ENCODE measurements around the gene PTPRD. TPM values are rescaled to one million over a fixed set of nuclear protein-coding genes. Genes with fewer than 3 reads are reported as not detected.

PTPRD gene
- total RNA-seq, 2 experiments from 2014 or later, result 0.03 TPM; not detected in 1

DNA sequence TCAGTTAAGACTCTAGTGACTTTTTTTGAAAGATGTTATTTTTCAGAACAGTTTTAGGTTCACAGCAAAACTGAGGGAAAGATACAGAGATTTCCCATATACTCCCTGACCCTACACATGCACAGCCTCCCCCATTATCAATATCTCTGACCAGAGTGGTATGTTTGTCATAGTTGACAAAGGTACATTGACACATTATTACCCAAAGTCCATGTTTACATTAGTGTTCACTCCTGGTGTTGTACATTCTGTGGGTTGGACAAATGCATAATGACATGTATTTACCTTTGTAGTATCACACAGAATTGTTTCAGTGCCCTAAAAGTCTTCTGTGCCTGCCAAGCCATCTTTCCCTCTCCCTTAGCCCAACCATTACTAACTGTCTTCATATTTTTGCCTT is 2342.6 kb downstream of the PTPRD start:
- CTCF ChIA-PET (ENCODE audit: unreplicated experiment), result no interaction called here
- no TSS peak for BruUV-seq (replicated peaks)

DNA sequence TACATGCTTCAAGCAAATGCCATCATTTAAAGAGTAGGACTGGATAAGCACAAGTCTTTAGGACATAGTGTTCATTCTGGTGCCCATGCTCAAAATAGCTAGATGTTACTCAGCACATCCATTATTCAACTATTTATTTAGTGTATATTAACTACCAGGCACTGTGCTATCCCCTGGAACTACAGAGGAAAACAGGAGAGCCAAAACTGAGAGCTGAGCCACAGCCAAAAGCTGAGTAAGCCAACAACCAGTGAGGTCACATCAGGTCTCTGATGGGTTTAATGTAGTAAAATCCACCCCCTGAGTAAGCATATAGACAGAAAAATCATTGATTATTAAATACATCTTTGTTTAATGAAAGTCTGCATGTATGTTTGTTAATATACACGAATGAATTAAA is 2343.9 kb downstream of the PTPRD start:
- ChIA-PET POLR2A (no interaction called here), CTCF (ENCODE audit: unreplicated experiment) (no interaction called here)
- no peaks in the 10 kb centered on the region for H3K4me1 ChIP-seq (ENCODE audit: insufficient read depth, low read length, poor library complexity, severe bottlenecking)
- no peak overlapping the region for H3K4me2 ChIP-seq (ENCODE audit: low read length)
- H3K36me3 ChIP-seq (ENCODE audit: insufficient read depth, low read length), result no peaks in the 10 kb centered on the region
- no peak overlapping the region for H2AFZ ChIP-seq (ENCODE audit: low read length)
- H3K9me2 ChIP-seq (ENCODE audit: insufficient read depth, low read length), result no peaks in the 10 kb centered on the region
- H3K27ac ChIP-seq (ENCODE audit: low read depth, low read length, poor library complexity, severe bottlenecking), result no peak overlapping the region
- no peaks in the 10 kb centered on the region for H3K9me3 ChIP-seq (ENCODE audit: low read length)
- no peaks in the 10 kb centered on the region for H3K79me2 ChIP-seq (ENCODE audit: insufficient read depth, low read depth, low read length)
- TF ChIP-seq EZH2phosphoT487 (IDR thresholded peaks at IDR 0.05; ENCODE audit: borderline replicate concordance, low read depth, low read length), result no peak
- TF ChIP-seq, protein P1, sequence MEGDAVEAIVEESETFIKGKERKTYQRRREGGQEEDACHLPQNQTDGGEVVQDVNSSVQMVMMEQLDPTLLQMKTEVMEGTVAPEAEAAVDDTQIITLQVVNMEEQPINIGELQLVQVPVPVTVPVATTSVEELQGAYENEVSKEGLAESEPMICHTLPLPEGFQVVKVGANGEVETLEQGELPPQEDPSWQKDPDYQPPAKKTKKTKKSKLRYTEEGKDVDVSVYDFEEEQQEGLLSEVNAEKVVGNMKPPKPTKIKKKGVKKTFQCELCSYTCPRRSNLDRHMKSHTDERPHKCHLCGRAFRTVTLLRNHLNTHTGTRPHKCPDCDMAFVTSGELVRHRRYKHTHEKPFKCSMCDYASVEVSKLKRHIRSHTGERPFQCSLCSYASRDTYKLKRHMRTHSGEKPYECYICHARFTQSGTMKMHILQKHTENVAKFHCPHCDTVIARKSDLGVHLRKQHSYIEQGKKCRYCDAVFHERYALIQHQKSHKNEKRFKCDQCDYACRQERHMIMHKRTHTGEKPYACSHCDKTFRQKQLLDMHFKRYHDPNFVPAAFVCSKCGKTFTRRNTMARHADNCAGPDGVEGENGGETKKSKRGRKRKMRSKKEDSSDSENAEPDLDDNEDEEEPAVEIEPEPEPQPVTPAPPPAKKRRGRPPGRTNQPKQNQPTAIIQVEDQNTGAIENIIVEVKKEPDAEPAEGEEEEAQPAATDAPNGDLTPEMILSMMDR (conservative IDR thresholded peaks at IDR 0.05; ENCODE audit: low read length), result no peak
- intact Hi-C loops (cut with micrococcal nuclease; ENCODE audit: unreplicated experiment), result no loop called here
- BruUV-seq (replicated peaks), result no TSS peak
- no peak for DNase-seq (ENCODE audit: low spot score)
- H3K4me3 ChIP-seq (ENCODE audit: low read depth, low read length, poor library complexity, severe bottlenecking), result no peak overlapping the region
- no peaks in the 10 kb centered on the region for H4K20me1 ChIP-seq (ENCODE audit: insufficient read depth, low read length)

More for the DNA sequence above, 2342.6 kb downstream of the PTPRD start:
- TF ChIP-seq EZH2phosphoT487 (IDR thresholded peaks at IDR 0.05; ENCODE audit: borderline replicate concordance, low read depth, low read length), result no peak
- TF ChIP-seq, protein P1 (conservative IDR thresholded peaks at IDR 0.05; ENCODE audit: low read length), result no peak
- DNase-seq (ENCODE audit: low spot score), result no peak
- no peaks in the 10 kb centered on the region for H3K9me2 ChIP-seq (ENCODE audit: insufficient read depth, low read length)
- no peaks in the 10 kb centered on the region for H3K79me2 ChIP-seq (ENCODE audit: insufficient read depth, low read depth, low read length)
- intact Hi-C loops (cut with micrococcal nuclease; ENCODE audit: unreplicated experiment), result no loop called here
- H4K20me1 ChIP-seq (ENCODE audit: insufficient read depth, low read length), result no peaks in the 10 kb centered on the region
- H3K4me1 ChIP-seq (ENCODE audit: insufficient read depth, low read length, poor library complexity, severe bottlenecking), result no peaks in the 10 kb centered on the region
- no peak overlapping the region for H3K4me2 ChIP-seq (ENCODE audit: low read length)
- no peaks in the 10 kb centered on the region for H3K9me3 ChIP-seq (ENCODE audit: low read length)
- H3K27ac ChIP-seq (ENCODE audit: low read depth, low read length, poor library complexity, severe bottlenecking), result no peak overlapping the region
- POLR2A ChIA-PET, result no interaction called here
- no peaks in the 10 kb centered on the region for H3K36me3 ChIP-seq (ENCODE audit: insufficient read depth, low read length)
- H2AFZ ChIP-seq (ENCODE audit: low read length), result no peak overlapping the region
- no peak overlapping the region for H3K4me3 ChIP-seq (ENCODE audit: low read depth, low read length, poor library complexity, severe bottlenecking)

DNA sequence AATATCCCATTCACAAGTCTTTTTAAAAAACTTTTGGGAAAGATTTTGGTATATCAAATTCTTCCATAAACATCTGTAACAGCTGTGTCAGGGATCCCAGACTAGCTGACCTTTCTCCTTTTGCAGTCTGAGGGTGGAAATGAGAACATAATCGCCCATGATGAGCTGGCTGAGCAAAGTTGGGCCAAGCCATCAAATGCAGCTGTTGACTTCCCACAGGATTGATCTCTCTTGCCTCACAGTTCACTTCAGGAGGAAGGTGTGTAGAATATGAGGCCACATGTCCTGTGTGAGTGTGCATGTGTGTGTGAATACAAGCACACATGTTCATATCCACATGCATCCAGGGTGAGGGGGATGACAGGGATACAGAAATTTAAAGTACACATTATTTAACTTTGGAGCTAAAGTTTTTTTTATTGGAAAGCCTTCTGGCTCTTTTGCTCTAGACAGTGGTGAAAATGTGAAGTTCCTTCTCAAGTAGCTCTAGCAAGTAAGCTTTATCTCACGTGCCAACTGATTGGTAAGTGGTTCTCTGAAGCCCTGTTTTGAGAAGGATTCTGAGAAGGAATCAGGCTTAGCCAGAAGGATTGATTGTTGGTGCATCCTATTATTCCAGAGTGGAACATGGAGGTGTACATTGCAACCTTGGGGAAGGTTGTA is 2344.5 kb downstream of the PTPRD start:
- intact Hi-C loops (cut with micrococcal nuclease; ENCODE audit: unreplicated experiment), result no loop called here
- Histone ChIP-seq H3K27ac (ENCODE audit: low read depth, low read length, poor library complexity, severe bottlenecking) (no peak overlapping the region), H3K79me2 (ENCODE audit: insufficient read depth, low read depth, low read length) (no peaks in the 10 kb centered on the region), H3K4me3 (ENCODE audit: low read depth, low read length, poor library complexity, severe bottlenecking) (no peak overlapping the region), H4K20me1 (ENCODE audit: insufficient read depth, low read length) (no peaks in the 10 kb centered on the region), H3K36me3 (ENCODE audit: insufficient read depth, low read length) (no peaks in the 10 kb centered on the region), H3K4me1 (ENCODE audit: insufficient read depth, low read length, poor library complexity, severe bottlenecking) (no peaks in the 10 kb centered on the region), H3K9me3 (ENCODE audit: low read length) (no peaks in the 10 kb centered on the region), H3K9me2 (ENCODE audit: insufficient read depth, low read length) (no peaks in the 10 kb centered on the region), H3K4me2 (ENCODE audit: low read length) (no peak overlapping the region), H2AFZ (ENCODE audit: low read length) (no peak overlapping the region)
- POLR2A ChIA-PET, result no interaction called here
- no TSS peak for BruUV-seq (replicated peaks)
- CTCF ChIA-PET (ENCODE audit: unreplicated experiment), result no interaction called here
- no peak for TF ChIP-seq EZH2phosphoT487 (IDR thresholded peaks at IDR 0.05; ENCODE audit: borderline replicate concordance, low read depth, low read length)
- TF ChIP-seq, protein P1 (conservative IDR thresholded peaks at IDR 0.05; ENCODE audit: low read length), result no peak
- DNase-seq (ENCODE audit: low spot score), result no peak

All from OCI-LY7 (cell line).